HG03558 (cell line): Measurements from ENCODE around the gene POU2F1.

ENCODE experiments used
- ATAC-seq: cut with Tn5 transposase; IDR thresholded peaks from one replicate; pipeline ENCODE4 v1.9.1; 2021; ENCODE audit warnings: moderate number of reproducible peaks; ENCODE audit not compliant: unreplicated experiment; ENCODE audit errors: extremely low read depth

Gene POU2F1

GRCh38 chr1:167266965-167267364 lies 46.3 kb downstream of the POU2F1 start:
- no peak for ATAC-seq

GRCh38 chr1:167268347-167268787 lies 47.7 kb downstream of the POU2F1 start:
- no peak for ATAC-seq

GRCh38 chr1:167270349-167271092 lies 49.8 kb downstream of the POU2F1 start:
- no peak for ATAC-seq

GRCh38 chr1:167272369-167272957 lies 51.8 kb downstream of the POU2F1 start:
- no peak for ATAC-seq

- no peak for ATAC-seq
Observed at GRCh38 chr1:167273027-167273800, 52.5 kb downstream of the POU2F1 start.

- ATAC-seq, result no peak
Observed at GRCh38 chr1:167274061-167274460, 53.4 kb downstream of the POU2F1 start.

- ATAC-seq, result peak; percentile 79
Observed at GRCh38 chr1:167276969-167277368, 56.3 kb downstream of the POU2F1 start.

GRCh38 chr1:167278497-167278896 lies 57.8 kb downstream of the POU2F1 start:
- ATAC-seq, result no peak

- ATAC-seq, result no peak
Observed at GRCh38 chr1:167280912-167281311, 60.2 kb downstream of the POU2F1 start.

GRCh38 chr1:167288390-167289074 lies 67.8 kb downstream of the POU2F1 start:
- no peak for ATAC-seq

- no peak for ATAC-seq
Observed at GRCh38 chr1:167289075-167289442, 68.4 kb downstream of the POU2F1 start.

GRCh38 chr1:167289966-167290365 lies 69.3 kb downstream of the POU2F1 start:
- no peak for ATAC-seq

- no peak for ATAC-seq
Observed at GRCh38 chr1:167291539-167292185, 71.0 kb downstream of the POU2F1 start.

- ATAC-seq, result no peak
Observed at GRCh38 chr1:167292216-167292615, 71.5 kb downstream of the POU2F1 start.

GRCh38 chr1:167293057-167293456 lies 72.4 kb downstream of the POU2F1 start:
- no peak for ATAC-seq

- ATAC-seq, result no peak
Observed at GRCh38 chr1:167294528-167294927, 73.8 kb downstream of the POU2F1 start.

GRCh38 chr1:167297222-167298214 lies 76.8 kb downstream of the POU2F1 start:
- ATAC-seq, result no peak

- no peak for ATAC-seq
Observed at GRCh38 chr1:167298325-167298724, 77.6 kb downstream of the POU2F1 start.

- ATAC-seq, result no peak
Observed at GRCh38 chr1:167301355-167301754, 80.7 kb downstream of the POU2F1 start.
